ENCODE measurements around the gene VTI1A.
"Not testable (repeated sequence)": the region's sequence is repeated elsewhere in the genome, so short reads cannot be mapped to it uniquely, and the experiment has no call there.

The VTI1A gene

DNA sequence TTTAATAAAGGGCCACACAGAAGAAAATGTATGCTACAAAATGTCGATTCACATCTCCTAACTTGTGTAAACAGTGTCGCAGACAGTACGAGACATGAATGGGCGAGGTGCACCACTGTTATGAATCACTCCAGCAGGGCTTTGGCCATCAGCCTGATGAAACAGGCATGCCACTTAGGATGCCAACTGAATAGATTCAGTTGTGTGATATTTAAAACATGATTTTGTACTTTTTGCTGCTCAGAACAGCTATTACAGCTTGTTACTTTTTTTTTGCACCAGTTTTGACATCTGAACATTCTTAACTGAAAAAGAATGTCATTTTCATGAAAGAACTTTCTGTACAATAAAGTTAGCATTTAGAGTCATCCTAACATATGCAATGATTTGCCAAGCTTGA is 138.1 kb downstream of the VTI1A start:
- peak; percentile 49 for DNase-seq (ENCODE audit: low read depth, low spot score)
- in situ Hi-C loops (cut with HindIII; ENCODE audit: low sequenced_read_pairs): no loop called here
- H3K4me3 ChIP-seq (ENCODE audit: low read depth, low read length): no peak overlapping the region
- no peak for TF ChIP-seq CTCF (IDR thresholded peaks at IDR 0.05; ENCODE audit: low read depth, low read length)

DNA sequence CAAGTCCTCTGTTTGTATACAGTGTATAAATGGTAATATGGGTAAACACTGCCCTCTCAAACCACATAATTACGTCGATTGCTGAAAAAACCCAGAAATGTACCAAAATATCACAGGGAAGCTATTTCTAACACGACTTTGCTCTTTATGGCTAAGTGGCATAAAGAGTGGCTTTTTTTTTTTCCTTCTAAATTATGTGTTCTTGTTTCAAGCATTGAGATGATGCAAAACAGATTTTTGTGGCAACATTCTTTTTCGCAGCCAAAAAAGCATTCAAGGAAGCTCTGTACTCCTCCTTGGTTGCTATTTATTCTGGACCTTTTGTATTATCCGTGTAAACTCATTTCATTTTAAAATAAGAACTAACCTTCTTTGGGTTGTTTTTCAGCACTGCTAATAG is 138.9 kb downstream of the VTI1A start:
- DNase-seq (ENCODE audit: low read depth, low spot score): no peak
- H3K4me3 ChIP-seq (ENCODE audit: low read depth, low read length): no peak overlapping the region
- no peak for TF ChIP-seq CTCF (IDR thresholded peaks at IDR 0.05; ENCODE audit: low read depth, low read length)
- in situ Hi-C loops (cut with HindIII; ENCODE audit: low sequenced_read_pairs): no loop called here

DNA sequence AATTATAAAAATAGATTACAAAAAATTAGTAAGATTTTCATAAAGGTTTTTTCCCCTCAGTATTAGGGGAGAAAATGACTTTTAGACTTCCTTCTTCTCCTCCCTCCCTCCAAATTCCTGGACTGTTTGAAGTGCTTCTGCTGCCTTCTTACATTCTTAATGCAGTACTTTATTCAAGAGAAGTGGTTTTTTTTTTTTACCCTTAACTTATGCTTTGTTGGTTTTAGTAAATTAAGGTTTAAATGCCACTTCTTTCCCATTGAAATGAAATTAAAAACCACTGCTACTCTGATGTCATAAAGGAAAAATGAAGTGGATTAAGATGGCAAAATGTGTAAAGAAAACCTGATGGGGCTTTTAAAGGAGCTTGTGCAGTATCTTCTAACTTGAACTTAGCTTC is 140.7 kb downstream of the VTI1A start:
- TF ChIP-seq CTCF (IDR thresholded peaks at IDR 0.05; ENCODE audit: low read depth, low read length): no peak
- in situ Hi-C loops (cut with HindIII; ENCODE audit: low sequenced_read_pairs): no loop called here
- DNase-seq (ENCODE audit: low read depth, low spot score): peak; percentile 24
- no peak overlapping the region for H3K4me3 ChIP-seq (ENCODE audit: low read depth, low read length)

GRCh38 chr10:112588225-112588990 is 141.4 kb downstream of the VTI1A start:
- DNase-seq (ENCODE audit: low read depth, low spot score): no peak
- in situ Hi-C loops (cut with HindIII; ENCODE audit: low sequenced_read_pairs): no loop called here
- no peak overlapping the region for H3K4me3 ChIP-seq (ENCODE audit: low read depth, low read length)
- TF ChIP-seq CTCF (IDR thresholded peaks at IDR 0.05; ENCODE audit: low read depth, low read length): no peak

DNA sequence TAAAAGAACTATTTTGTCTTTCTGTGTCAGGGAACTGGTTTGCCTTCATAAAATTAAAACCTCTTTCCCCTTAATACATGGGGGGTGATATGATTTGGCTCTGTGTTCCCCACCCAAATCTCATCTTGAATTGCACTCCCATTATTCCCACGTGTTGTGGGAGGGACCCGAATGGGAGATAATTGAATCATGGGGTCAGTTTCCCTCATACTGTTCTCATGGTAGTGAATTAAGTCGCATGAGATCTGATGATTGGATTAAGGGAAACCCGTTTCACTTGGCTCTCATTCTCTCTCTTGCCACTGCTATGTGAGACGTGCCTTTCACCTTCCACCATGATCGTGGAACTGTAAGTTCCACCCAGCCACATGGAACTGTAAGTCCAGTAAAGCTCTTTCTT is 142.1 kb downstream of the VTI1A start:
- no peak for DNase-seq (ENCODE audit: low read depth, low spot score)
- TF ChIP-seq CTCF (IDR thresholded peaks at IDR 0.05; ENCODE audit: low read depth, low read length): no peak
- in situ Hi-C loops (cut with HindIII; ENCODE audit: low sequenced_read_pairs): no loop called here
- no peak overlapping the region for H3K4me3 ChIP-seq (ENCODE audit: low read depth, low read length)

GRCh38 chr10:112590786-112591185 is 143.8 kb downstream of the VTI1A start:
- DNase-seq (ENCODE audit: low read depth, low spot score); H3K4me3 ChIP-seq (ENCODE audit: low read depth, low read length); in situ Hi-C loops (cut with HindIII; ENCODE audit: low sequenced_read_pairs): not testable (repeated sequence)

DNA sequence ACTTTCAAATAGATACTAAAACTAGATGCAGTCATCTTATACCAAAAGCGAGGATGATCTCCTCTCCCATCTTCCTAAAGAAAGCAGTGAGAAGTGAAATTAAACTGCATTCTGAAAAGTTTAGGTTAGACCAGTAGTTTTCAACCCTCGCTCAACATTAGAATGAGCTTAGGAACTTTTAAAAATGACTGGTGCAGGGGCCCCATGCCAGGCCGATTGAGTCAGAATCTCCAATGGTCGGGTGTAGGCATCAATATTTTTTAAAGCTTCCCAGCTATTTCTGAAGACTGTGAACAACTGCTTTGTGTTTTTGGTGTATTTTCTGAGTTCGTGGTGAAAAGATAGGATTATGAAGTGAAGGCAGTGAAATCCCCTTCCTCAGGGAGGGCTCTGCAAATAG is 146.0 kb downstream of the VTI1A start:
- no peak for TF ChIP-seq CTCF (IDR thresholded peaks at IDR 0.05; ENCODE audit: low read depth, low read length)
- DNase-seq (ENCODE audit: low read depth, low spot score): no peak
- no peak overlapping the region for H3K4me3 ChIP-seq (ENCODE audit: low read depth, low read length)
- in situ Hi-C loops (cut with HindIII; ENCODE audit: low sequenced_read_pairs): no loop called here

Measured in astrocyte of the spinal cord (primary cell).